ENCODE results near the gene KRTAP5-6.
A peak's percentile ranks its signal among the peaks of the same experiment; 100 is the strongest.

KRTAP5-6 gene

GRCh38 chr11:1694064-1694845 is 2.7 kb upstream of the KRTAP5-6 start:
- H3K4me3 ChIP-seq (ENCODE audit: low read depth, low read length): no peak overlapping the region

DNA sequence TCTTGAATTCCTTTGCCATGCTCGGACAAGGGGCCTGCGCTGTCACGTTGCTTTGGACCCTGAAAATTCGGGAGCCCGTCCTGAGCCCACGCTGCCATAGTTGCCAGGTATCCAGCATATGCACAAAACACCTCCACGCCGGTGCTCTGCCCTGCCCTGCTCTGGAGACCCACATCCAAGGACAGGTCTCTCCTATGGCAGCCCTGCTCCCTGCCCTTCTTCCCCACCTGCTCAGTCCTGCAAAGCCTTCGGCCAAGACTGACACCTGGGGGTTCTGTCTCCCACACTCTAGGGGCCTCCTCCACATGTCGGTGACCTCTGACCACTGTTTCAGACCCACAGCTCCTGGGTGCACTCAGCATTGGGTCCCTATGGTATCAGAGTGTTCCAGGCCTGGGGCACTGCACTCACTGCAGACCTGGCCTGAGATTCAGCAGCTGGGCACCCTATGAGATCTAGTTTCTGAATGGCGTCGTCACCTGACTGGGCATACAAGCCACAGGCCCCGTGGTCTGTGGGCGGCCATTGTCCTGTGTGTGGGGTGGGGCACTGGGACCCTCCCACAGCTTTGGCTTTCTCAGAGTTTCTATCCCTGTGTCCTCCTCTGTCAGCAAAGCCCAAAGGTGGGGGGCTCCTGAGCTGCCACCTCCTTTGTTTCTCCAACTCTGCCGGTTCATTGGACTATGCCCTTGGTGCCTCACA is 2.0 kb upstream of the KRTAP5-6 start:
- TF ChIP-seq CTCF (IDR thresholded peaks at IDR 0.05; ENCODE audit: insufficient read depth, low read depth, low read length, missing control alignments): no peak
- H3K4me3 ChIP-seq (ENCODE audit: low read depth, low read length): no peak overlapping the region
- DNase-seq (ENCODE audit: low read depth): no peak

More at GRCh38 chr11:1694064-1694845, 2.7 kb upstream of the KRTAP5-6 start:
- DNase-seq (ENCODE audit: low read depth): peak; percentile 82
- TF ChIP-seq CTCF (IDR thresholded peaks at IDR 0.05; ENCODE audit: insufficient read depth, low read depth, low read length, missing control alignments): peak; percentile 89

GRCh38 chr11:1695548-1696108 is 1.4 kb upstream of the KRTAP5-6 start:
- no peak overlapping the region for H3K4me3 ChIP-seq (ENCODE audit: low read depth, low read length)
- DNase-seq (ENCODE audit: low read depth): no peak
- TF ChIP-seq CTCF (IDR thresholded peaks at IDR 0.05; ENCODE audit: insufficient read depth, low read depth, low read length, missing control alignments): no peak

- TF ChIP-seq CTCF (IDR thresholded peaks at IDR 0.05; ENCODE audit: insufficient read depth, low read depth, low read length, missing control alignments): no peak
- DNase-seq (ENCODE audit: low read depth): no peak
- H3K4me3 ChIP-seq (ENCODE audit: low read depth, low read length): no peak overlapping the region
Observed at GRCh38 chr11:1699771-1700170, 2.8 kb downstream of the KRTAP5-6 start.

DNA sequence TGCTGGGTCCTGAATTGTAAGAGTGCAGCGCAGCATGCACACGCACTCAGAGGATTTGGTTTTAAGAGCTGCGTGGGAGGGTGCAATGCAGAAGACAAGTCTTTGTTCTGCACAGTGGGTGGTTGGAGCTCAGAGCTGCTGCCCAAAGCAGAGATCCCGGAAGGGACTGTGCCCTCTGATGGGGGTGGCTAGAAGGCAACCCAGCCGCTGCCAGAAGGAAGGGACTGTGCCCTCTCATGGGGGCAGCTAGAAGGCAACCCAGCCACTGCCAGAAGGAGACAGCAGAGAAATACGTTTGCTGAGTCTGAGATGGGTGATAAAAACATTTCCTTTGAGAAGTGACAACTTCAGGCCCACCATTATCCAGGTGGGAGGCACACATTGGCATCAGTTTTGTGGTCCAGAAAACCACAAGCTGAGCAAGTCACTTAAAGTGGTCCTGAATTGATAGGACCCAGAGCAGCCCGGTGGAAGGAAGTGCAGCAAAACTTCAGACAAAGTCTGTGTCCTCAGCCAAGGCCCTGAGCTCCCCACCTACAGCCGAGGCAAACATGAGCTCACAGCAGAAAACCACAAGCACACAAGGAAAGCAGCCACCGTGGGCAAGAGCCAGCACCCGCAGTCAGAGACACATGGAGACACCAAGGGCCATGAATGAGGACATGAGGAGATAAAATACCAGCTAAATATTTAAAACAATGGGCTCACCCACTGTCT is 4.3 kb downstream of the KRTAP5-6 start:
- DNase-seq (ENCODE audit: low read depth): no peak
- TF ChIP-seq CTCF (IDR thresholded peaks at IDR 0.05; ENCODE audit: insufficient read depth, low read depth, low read length, missing control alignments): no peak
- no peak overlapping the region for H3K4me3 ChIP-seq (ENCODE audit: low read depth, low read length)

GRCh38 chr11:1702506-1702905 is 5.5 kb downstream of the KRTAP5-6 start:
- DNase-seq (ENCODE audit: low read depth): no peak
- H3K4me3 ChIP-seq (ENCODE audit: low read depth, low read length): no peak overlapping the region
- TF ChIP-seq CTCF (IDR thresholded peaks at IDR 0.05; ENCODE audit: insufficient read depth, low read depth, low read length, missing control alignments): no peak

All from GM12865 (cell line).